HL-60 (cell line): ENCODE data around the gene MCAM.

Experiments
- GABPA ChIP-seq: IDR thresholded peaks from 2 replicates; pipeline ENCODE4 v1.6.1; 2012; ENCODE audit warnings: low read depth
- POLR2AphosphoS5 ChIP-seq: IDR thresholded peaks from 2 replicates; pipeline ENCODE4 v1.6.1; 2012; ENCODE audit warnings: low read depth
- TF ChIP-seq, protein P1 (sequence below): IDR thresholded peaks from one replicate; pipeline ENCODE4 v1.5.1; 2011; ENCODE audit warnings: low read length, control low read depth, inconsistent platforms; ENCODE audit not compliant: insufficient read depth
- TF ChIP-seq, protein P2 (sequence below): IDR thresholded peaks from 2 replicates; pipeline ENCODE4 v1.6.1; 2012; ENCODE audit warnings: low read depth; ENCODE audit not compliant: insufficient replicate concordance

DNA sequence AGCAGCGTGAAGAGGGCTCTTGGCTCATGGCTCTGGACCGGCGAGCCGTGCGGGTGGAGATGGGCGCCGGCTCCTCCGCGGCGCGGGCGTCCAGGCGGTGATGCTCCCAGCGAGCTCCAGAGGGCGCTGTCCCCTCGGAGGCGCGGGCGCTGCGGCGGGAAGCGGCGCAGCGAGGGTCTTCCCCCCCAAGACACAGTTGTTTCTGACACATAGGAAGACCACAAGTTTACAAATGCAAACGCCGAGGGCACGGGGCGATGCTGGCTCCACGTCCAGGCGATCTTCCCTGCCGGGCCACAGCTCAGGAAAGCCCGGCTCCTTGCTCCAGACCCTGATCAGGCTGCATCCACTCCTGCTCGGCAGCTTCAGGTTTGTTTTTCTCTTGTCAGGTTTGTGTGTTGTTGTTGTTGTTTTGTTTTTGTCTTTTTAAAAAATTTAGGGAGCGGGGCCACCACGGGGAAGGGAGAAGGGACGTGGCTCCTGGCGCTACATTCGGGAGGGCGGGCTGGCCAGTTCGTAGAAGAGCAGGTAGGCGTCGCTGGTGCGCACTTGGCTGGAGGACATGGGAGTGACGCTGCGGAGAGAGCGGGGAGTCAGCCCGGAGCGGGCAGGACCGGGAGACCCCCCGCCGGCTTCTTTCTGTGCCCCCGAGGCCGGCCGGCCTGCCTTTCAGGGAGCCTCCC is 39.6 kb upstream of the MCAM start:
- TF ChIP-seq, protein P1, sequence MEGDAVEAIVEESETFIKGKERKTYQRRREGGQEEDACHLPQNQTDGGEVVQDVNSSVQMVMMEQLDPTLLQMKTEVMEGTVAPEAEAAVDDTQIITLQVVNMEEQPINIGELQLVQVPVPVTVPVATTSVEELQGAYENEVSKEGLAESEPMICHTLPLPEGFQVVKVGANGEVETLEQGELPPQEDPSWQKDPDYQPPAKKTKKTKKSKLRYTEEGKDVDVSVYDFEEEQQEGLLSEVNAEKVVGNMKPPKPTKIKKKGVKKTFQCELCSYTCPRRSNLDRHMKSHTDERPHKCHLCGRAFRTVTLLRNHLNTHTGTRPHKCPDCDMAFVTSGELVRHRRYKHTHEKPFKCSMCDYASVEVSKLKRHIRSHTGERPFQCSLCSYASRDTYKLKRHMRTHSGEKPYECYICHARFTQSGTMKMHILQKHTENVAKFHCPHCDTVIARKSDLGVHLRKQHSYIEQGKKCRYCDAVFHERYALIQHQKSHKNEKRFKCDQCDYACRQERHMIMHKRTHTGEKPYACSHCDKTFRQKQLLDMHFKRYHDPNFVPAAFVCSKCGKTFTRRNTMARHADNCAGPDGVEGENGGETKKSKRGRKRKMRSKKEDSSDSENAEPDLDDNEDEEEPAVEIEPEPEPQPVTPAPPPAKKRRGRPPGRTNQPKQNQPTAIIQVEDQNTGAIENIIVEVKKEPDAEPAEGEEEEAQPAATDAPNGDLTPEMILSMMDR: peak; percentile 72
- TF ChIP-seq POLR2AphosphoS5 (no peak), GABPA (no peak)
- TF ChIP-seq, protein P2, sequence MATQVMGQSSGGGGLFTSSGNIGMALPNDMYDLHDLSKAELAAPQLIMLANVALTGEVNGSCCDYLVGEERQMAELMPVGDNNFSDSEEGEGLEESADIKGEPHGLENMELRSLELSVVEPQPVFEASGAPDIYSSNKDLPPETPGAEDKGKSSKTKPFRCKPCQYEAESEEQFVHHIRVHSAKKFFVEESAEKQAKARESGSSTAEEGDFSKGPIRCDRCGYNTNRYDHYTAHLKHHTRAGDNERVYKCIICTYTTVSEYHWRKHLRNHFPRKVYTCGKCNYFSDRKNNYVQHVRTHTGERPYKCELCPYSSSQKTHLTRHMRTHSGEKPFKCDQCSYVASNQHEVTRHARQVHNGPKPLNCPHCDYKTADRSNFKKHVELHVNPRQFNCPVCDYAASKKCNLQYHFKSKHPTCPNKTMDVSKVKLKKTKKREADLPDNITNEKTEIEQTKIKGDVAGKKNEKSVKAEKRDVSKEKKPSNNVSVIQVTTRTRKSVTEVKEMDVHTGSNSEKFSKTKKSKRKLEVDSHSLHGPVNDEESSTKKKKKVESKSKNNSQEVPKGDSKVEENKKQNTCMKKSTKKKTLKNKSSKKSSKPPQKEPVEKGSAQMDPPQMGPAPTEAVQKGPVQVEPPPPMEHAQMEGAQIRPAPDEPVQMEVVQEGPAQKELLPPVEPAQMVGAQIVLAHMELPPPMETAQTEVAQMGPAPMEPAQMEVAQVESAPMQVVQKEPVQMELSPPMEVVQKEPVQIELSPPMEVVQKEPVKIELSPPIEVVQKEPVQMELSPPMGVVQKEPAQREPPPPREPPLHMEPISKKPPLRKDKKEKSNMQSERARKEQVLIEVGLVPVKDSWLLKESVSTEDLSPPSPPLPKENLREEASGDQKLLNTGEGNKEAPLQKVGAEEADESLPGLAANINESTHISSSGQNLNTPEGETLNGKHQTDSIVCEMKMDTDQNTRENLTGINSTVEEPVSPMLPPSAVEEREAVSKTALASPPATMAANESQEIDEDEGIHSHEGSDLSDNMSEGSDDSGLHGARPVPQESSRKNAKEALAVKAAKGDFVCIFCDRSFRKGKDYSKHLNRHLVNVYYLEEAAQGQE: no peak
